HCT116 (cell line): Measurements from ENCODE around the gene KLK1. TPM values are rescaled to one million over a fixed set of nuclear protein-coding genes. Genes with fewer than 3 reads are reported as not detected.
"Not testable (repeated sequence)": the region's sequence is repeated elsewhere in the genome, so short reads cannot be mapped to it uniquely, and the experiment has no call there.

Source experiments
- ATAC-seq: fragments of 200-7000 bp; cut with Tn5 transposase; 2 replicates; pipeline ENCODE4 v1.9.1; 2020; ENCODE audit warnings: mild to moderate bottlenecking, moderate library complexity
- BruUV-seq: library from RNA; stranded (reverse); fragments of 400-500 nt; replicated peaks from 2 replicates; lab custom pipeline; 2021; lab: Mats Ljungman, UMichigan
- CTCF ChIA-PET: fragments of 300-600 bp; sonication (Branson Sonifier 250); formaldehyde crosslinking; loops from one replicate; lab custom pipeline; 2021; ENCODE audit warnings: antibody characterized with exemption; lab: Charles Lee
- POLR2A ChIA-PET: fragments of 300-600, 350-600 bp; sonication (Branson Sonifier 250); formaldehyde crosslinking; loops from one replicate; lab custom pipeline; 2021; ENCODE audit warnings: antibody characterized with exemption; lab: Charles Lee
- RAD21 ChIA-PET, 2 experiments: fragments of 300-600 bp; sonication (Branson Sonifier 250); formaldehyde crosslinking; loops; one replicate each; lab custom pipeline; 2023; ENCODE audit warnings: low total read pairs in 2 of 2; ENCODE audit not compliant: uncharacterized antibody in 2 of 2, unreplicated experiment in 2 of 2, low non-redundant PET in 1 of 2; lab: Charles Lee
- DNase-seq: peaks from one replicate; pipeline ENCODE4 v3.0.0-alpha.2; 2010; ENCODE audit warnings: low read depth, low spot score
- H2AFZ ChIP-seq: fragments of 200-600 bp; shearing (Covaris generic), sonication (generic); 2 replicates; pipeline ENCODE4 v1.6.1; 2017; ENCODE audit warnings: low read depth, mixed run types, mixed read lengths, antibody characterized with exemption, low read length; ENCODE audit not compliant: poor library complexity, severe bottlenecking
- H3K27ac ChIP-seq: 2 replicates; pipeline ENCODE4 v1.5.1; 2012; ENCODE audit warnings: low read depth, low read length
- H3K27me3 ChIP-seq: fragments of 200-600 bp; sonication (generic); 2 replicates; pipeline ENCODE4 v1.6.1; 2016; ENCODE audit warnings: mixed run types, low read length, mixed read lengths; ENCODE audit not compliant: insufficient read depth
- H3K36me3 ChIP-seq, 2 experiments: fragments of 200-500 bp in 1 of 2; fragments of 200-600 bp in 1 of 2; sonication (Bioruptor generic) in 1 of 2; sonication (generic) in 1 of 2; 2 replicates each; pipeline versions ENCODE4 v1.5.1 to v1.6.1; 2014 to 2016; ENCODE audit warnings: low read length in 2 of 2, inconsistent platforms in 1 of 2, mixed read lengths in 1 of 2, mixed run types in 1 of 2; ENCODE audit not compliant: insufficient read depth in 2 of 2, control insufficient read depth in 1 of 2
- H3K4me1 ChIP-seq, 2 experiments: fragments of 200-600 bp in 1 of 2; sonication (generic) in 1 of 2; 2 replicates each; pipeline versions ENCODE4 v1.5.1 to v1.6.1; 2012 to 2017; ENCODE audit warnings: low read length in 2 of 2, inconsistent platforms in 1 of 2, mild to moderate bottlenecking in 1 of 2, mixed read lengths in 1 of 2, mixed run types in 1 of 2, moderate library complexity in 1 of 2; ENCODE audit not compliant: insufficient read depth in 2 of 2, control insufficient read depth in 1 of 2
- H3K4me2 ChIP-seq: fragments of 200-600 bp; sonication (generic); 2 replicates; pipeline ENCODE4 v1.6.1; 2017; ENCODE audit warnings: mixed run types, low read length, mixed read lengths
- H3K4me3 ChIP-seq, 2 experiments: fragments of 200-600 bp in 1 of 2; sonication (generic) in 1 of 2; replicated peaks in 1 of 2; 2 replicates each; pipeline ENCODE4 v1.5.1; 2011 to 2016; ENCODE audit warnings: low read length in 2 of 2, control low read depth in 1 of 2, low read depth in 1 of 2, mild to moderate bottlenecking in 1 of 2, mixed read lengths in 1 of 2, mixed run types in 1 of 2
- H3K79me2 ChIP-seq: fragments of 200-600 bp; sonication (generic); 2 replicates; pipeline ENCODE4 v1.6.1; 2017; ENCODE audit warnings: mild to moderate bottlenecking, mixed run types, low read length, moderate library complexity, mixed read lengths; ENCODE audit not compliant: insufficient read depth
- H3K9ac ChIP-seq: fragments of 200-600 bp; sonication (generic); 2 replicates; pipeline ENCODE4 v1.6.1; 2016; ENCODE audit warnings: low read length, mixed read lengths
- H3K9me2 ChIP-seq: fragments of 200-600 bp; sonication (generic), shearing (Covaris generic); 2 replicates; pipeline ENCODE4 v1.6.1; 2017; ENCODE audit warnings: mixed run types, mild to moderate bottlenecking, moderate library complexity; ENCODE audit not compliant: insufficient read depth
- H3K9me3 ChIP-seq, 2 experiments: fragments of 200-500 bp in 1 of 2; fragments of 200-600 bp in 1 of 2; sonication (Bioruptor generic) in 1 of 2; sonication (generic) in 1 of 2; 2 replicates each; pipeline ENCODE4 v1.6.1; 2014 to 2017; ENCODE audit warnings: low read length in 2 of 2, mixed read lengths in 2 of 2, inconsistent platforms in 1 of 2, low read depth in 1 of 2, mild to moderate bottlenecking in 1 of 2, mixed run types in 1 of 2, moderate library complexity in 1 of 2; ENCODE audit not compliant: control insufficient read depth in 1 of 2, insufficient read depth in 1 of 2
- H4K20me1 ChIP-seq: fragments of 200-600 bp; sonication (generic), shearing (Covaris generic); 2 replicates; pipeline ENCODE4 v1.6.1; 2017; ENCODE audit warnings: mixed run types, mild to moderate bottlenecking, moderate library complexity; ENCODE audit not compliant: insufficient read depth
- FOSL1 ChIP-seq: IDR thresholded peaks from 2 replicates; pipeline ENCODE4 v1.6.1; 2012; ENCODE audit warnings: low read depth
- JUND ChIP-seq: IDR thresholded peaks from 2 replicates; pipeline ENCODE4 v1.6.1; 2012
- intact Hi-C: fragments of 100-400 bp; cut with micrococcal nuclease; formaldehyde crosslinking; loops from 2 replicates; pipeline ENCODE4 v1.10.0; 2022
- total RNA-seq: library from RNA; stranded (reverse); gene quantifications from one replicate; pipeline ENCODE4 v1.2.1, GENCODE V29; 2021; ENCODE audit not compliant: unreplicated experiment
- TF ChIP-seq, protein P1 (sequence below): IDR thresholded peaks from 2 replicates; pipeline ENCODE4 v1.6.1; 2012

KLK1 gene
- total RNA-seq, 1 experiment from 2014 or later, result 3.3 TPM

DNA sequence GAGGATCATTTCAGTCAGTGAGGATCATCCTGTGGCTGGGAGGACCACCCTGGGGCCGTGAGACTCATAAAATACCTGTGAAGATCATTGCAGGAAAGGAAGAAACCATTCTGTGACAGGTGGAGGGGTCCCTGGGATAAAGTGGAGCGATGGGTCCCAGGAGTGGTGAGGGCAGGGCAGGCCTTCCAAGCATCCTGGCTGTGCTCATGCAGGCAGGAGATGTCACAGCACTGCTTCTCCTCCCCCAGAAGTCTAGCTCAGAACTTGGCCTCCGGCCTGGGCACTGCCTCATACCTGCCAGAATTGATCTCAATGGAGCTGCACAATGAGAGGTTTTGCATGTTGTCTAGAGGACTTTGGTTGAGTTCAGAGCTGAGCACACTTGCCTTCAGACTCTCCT lies 11.1 kb downstream of the KLK1 start:
- H3K36me3 ChIP-seq, result no peaks in the 10 kb centered on the region
- intact Hi-C loops, result no loop called here
- DNase-seq (no peak), ATAC-seq (no peak)
- peaks cover 4% of the 10 kb centered on the region in 2 experiments; a peak in 3 of 4 replicates for H3K4me1 ChIP-seq
- ChIA-PET RAD21 (no interaction called here), POLR2A (no interaction called here), CTCF (no interaction called here)
- no peak overlapping the region for H3K4me3 ChIP-seq
- H3K9me3 ChIP-seq, result peaks cover 0 to 7% of the 10 kb centered on the region in 2 experiments; a peak in 1 of 4 replicates
- no TSS peak for BruUV-seq
- no peaks in the 10 kb centered on the region for H3K79me2 ChIP-seq
- H3K27ac ChIP-seq, result no peak overlapping the region
- no peaks in the 10 kb centered on the region for H4K20me1 ChIP-seq
- TF ChIP-seq FOSL1 (no peak), JUND (no peak)
- TF ChIP-seq, protein P1, sequence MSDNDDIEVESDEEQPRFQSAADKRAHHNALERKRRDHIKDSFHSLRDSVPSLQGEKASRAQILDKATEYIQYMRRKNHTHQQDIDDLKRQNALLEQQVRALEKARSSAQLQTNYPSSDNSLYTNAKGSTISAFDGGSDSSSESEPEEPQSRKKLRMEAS, result no peak
- H3K4me2 ChIP-seq, result no peak overlapping the region
- H3K9me2 ChIP-seq, result no peaks in the 10 kb centered on the region
- no peak overlapping the region for H2AFZ ChIP-seq
- no peak overlapping the region for H3K9ac ChIP-seq
- no peaks in the 10 kb centered on the region for H3K27me3 ChIP-seq

DNA sequence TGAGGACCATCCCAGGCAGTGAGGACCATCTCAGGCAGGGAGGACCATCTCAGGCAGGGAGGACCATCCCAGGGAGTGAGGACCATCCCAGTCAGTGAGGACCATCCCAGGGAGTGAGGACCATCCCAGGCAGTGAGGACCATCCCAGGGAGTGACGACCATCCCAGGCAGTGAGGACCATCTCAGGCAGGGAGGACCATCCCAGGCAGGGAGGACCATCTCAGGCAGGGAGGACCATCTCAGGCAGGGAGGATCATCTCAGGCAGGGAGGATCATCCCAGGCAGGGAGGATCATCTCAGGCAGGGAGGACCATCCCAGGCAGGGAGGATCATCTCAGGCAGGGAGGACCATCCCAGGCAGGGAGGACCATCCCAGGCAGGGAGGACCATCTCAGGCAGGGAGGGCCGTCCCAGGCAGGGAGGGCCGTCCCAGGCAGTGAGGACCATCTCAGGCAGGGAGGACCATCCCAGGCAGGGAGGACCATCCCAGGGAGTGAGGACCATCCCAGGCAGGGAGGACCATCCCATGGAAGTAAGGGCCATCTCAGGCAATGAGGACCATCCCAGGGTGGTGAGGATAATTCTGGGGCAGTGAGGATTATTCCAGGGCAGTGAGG lies 11.9 kb downstream of the KLK1 start:
- H3K4me3 ChIP-seq, ATAC-seq, H3K4me1 ChIP-seq, H4K20me1 ChIP-seq, DNase-seq, H3K9me3 ChIP-seq, H2AFZ ChIP-seq, CTCF ChIA-PET, H3K27ac ChIP-seq, H3K36me3 ChIP-seq, H3K79me2 ChIP-seq, intact Hi-C loops, H3K9ac ChIP-seq, BruUV-seq, H3K9me2 ChIP-seq, POLR2A ChIA-PET, H3K4me2 ChIP-seq, RAD21 ChIA-PET, H3K27me3 ChIP-seq: not testable (repeated sequence)
